Natural killer cell (primary cell): ENCODE results near the gene SEPTIN11. TPM values are rescaled to one million over a fixed set of nuclear protein-coding genes. Genes with fewer than 3 reads are reported as not detected.

ENCODE experiments used
- ATAC-seq, 3 donors: fragments of 150-1000 bp in 2 of 3; fragments of 200-7000 bp in 1 of 3; cut with Tn5 transposase; 1 replicate in 1 of 3; 2 replicates in 2 of 3; pipeline ENCODE4 v1.10.0; 2021; ENCODE audit warnings: mild to moderate bottlenecking in 2 of 3, moderate library complexity in 2 of 3
- DNase-seq, 2 donors: peaks; one replicate each; pipeline versions ENCODE4 v3.0.0 to v3.0.0-alpha.2; 2013 to 2021; ENCODE audit warnings: mixed read lengths in 1 of 2
- H3K27ac ChIP-seq: one replicate; pipeline ENCODE4 v1.5.1; 2013; ENCODE audit warnings: mild to moderate bottlenecking, low read length
- H3K27me3 ChIP-seq: one replicate; pipeline ENCODE4 v1.6.1; 2013; ENCODE audit warnings: low read length; ENCODE audit not compliant: control insufficient read depth, insufficient read depth
- H3K36me3 ChIP-seq: one replicate; pipeline ENCODE4 v1.6.1; 2013; ENCODE audit warnings: low read length; ENCODE audit not compliant: control insufficient read depth, insufficient read depth
- H3K4me1 ChIP-seq: one replicate; pipeline ENCODE4 v1.6.1; 2013; ENCODE audit warnings: low read length; ENCODE audit not compliant: control insufficient read depth, insufficient read depth
- H3K4me3 ChIP-seq: one replicate; pipeline ENCODE4 v1.5.1; 2013; ENCODE audit warnings: low read length
- H3K9me3 ChIP-seq: one replicate; pipeline ENCODE4 v1.6.1; 2013; ENCODE audit warnings: low read length; ENCODE audit not compliant: control insufficient read depth, insufficient read depth
- H3K27ac Mint-ChIP-seq, 2 donors: one replicate each; pipeline ENCODE4 v1.8.0; 2022; ENCODE audit warnings: mild to moderate bottlenecking in 2 of 2, mixed read lengths in 2 of 2, moderate library complexity in 1 of 2
- H3K27me3 Mint-ChIP-seq, 2 donors: one replicate each; pipeline ENCODE4 v1.8.0; 2022; ENCODE audit warnings: low read depth in 2 of 2, mixed read lengths in 2 of 2
- H3K36me3 Mint-ChIP-seq: one replicate; pipeline ENCODE4 v1.8.0; 2022; ENCODE audit warnings: mixed read lengths
- H3K4me1 Mint-ChIP-seq, 2 donors: one replicate each; pipeline ENCODE4 v1.8.0; 2022; ENCODE audit warnings: mixed read lengths in 2 of 2
- H3K4me3 Mint-ChIP-seq: one replicate; pipeline ENCODE4 v1.8.0; 2022; ENCODE audit warnings: mild to moderate bottlenecking, moderate library complexity, mixed read lengths
- H3K9me3 Mint-ChIP-seq, 2 donors: one replicate each; pipeline ENCODE4 v1.8.0; 2022; ENCODE audit warnings: mixed read lengths in 2 of 2
- CTCF ChIP-seq: fragments of 200-600 bp; IDR thresholded peaks from one replicate; pipeline ENCODE4 v1.8.0; 2022; ENCODE audit warnings: antibody characterized with exemption
- WGBS: methylation state at CpG from one replicate; pipeline ENCODE4 v1.1.7; 2013; ENCODE audit warnings: missing lambda C conversion rate; ENCODE audit not compliant: insufficient coverage; 5-methylcytosine and 5-hydroxymethylcytosine counted together
- intact Hi-C: fragments of 100-400 bp; cut with micrococcal nuclease; formaldehyde crosslinking; loops from one replicate; pipeline ENCODE4 v1.14.2; 2022
- total RNA-seq, 4 donors: library from RNA; stranded (reverse); fragments of 120-200 nt in 1 of 4; gene quantifications; one replicate each; pipeline versions ENCODE4 v1.2.3 to v1.2.4, GENCODE V29; 2013 to 2022

Gene SEPTIN11
- total RNA-seq, 3 donors from 2014 or later (not counting 1 experiment from before 2014, with no cell fraction given), result 38.6 to 52.8 (median 46.2) TPM

GRCh38 chr4:76905521-76905920, 44.0 kb upstream of the SEPTIN11 start:
- H3K27me3 ChIP-seq, result peaks cover 4% of the 10 kb centered on the region
- WGBS, result 86% methylated on average over 1 of the region's 1 CpG
- intact Hi-C loops, result no loop called here
- no peak overlapping the region for H3K27ac ChIP-seq
- DNase-seq (no peak), ATAC-seq (no peak)
- H3K4me1 ChIP-seq, result no peaks in the 10 kb centered on the region
- H3K4me3 ChIP-seq, result no peak overlapping the region
- H3K9me3 ChIP-seq, result no peaks in the 10 kb centered on the region
- no peaks in the 10 kb centered on the region for H3K9me3 Mint-ChIP-seq
- no peaks in the 10 kb centered on the region for H3K36me3 Mint-ChIP-seq
- H3K4me3 Mint-ChIP-seq, result no peak overlapping the region
- H3K27me3 Mint-ChIP-seq, result peaks cover 14 to 21% of the 10 kb centered on the region in 2 donors
- TF ChIP-seq CTCF, result no peak
- H3K36me3 ChIP-seq, result no peaks in the 10 kb centered on the region
- no peaks in the 10 kb centered on the region for H3K4me1 Mint-ChIP-seq
- H3K27ac Mint-ChIP-seq, result no peak overlapping the region

- H3K36me3 ChIP-seq, result no peaks in the 10 kb centered on the region
- H3K27ac Mint-ChIP-seq, result no peak overlapping the region
- TF ChIP-seq CTCF, result no peak
- H3K4me1 ChIP-seq, result no peaks in the 10 kb centered on the region
- DNase-seq (no peak), ATAC-seq (no peak)
- no peak overlapping the region for H3K4me3 ChIP-seq
- whole genome bisulfite sequencing, result 98% methylated on average over 1 of the region's 1 CpG
- no peaks in the 10 kb centered on the region for H3K4me1 Mint-ChIP-seq
- no peaks in the 10 kb centered on the region for H3K9me3 Mint-ChIP-seq
- peaks cover 3% of the 10 kb centered on the region for H3K27me3 ChIP-seq
- H3K36me3 Mint-ChIP-seq, result no peaks in the 10 kb centered on the region
- no peak overlapping the region for H3K4me3 Mint-ChIP-seq
- no peak overlapping the region for H3K27ac ChIP-seq
- H3K9me3 ChIP-seq, result no peaks in the 10 kb centered on the region
- intact Hi-C loops, result no loop called here
- H3K27me3 Mint-ChIP-seq, result peaks cover 14 to 21% of the 10 kb centered on the region in 2 donors
Observed at GRCh38 chr4:76909711-76910110, 39.8 kb upstream of the SEPTIN11 start.

GRCh38 chr4:76920715-76921114, 28.8 kb upstream of the SEPTIN11 start:
- Mint-ChIP-seq H3K27ac (no peak overlapping the region), H3K4me1 (no peaks in the 10 kb centered on the region)

More at GRCh38 chr4:76920715-76921114, 28.8 kb upstream of the SEPTIN11 start:
- H3K4me1 ChIP-seq, result no peaks in the 10 kb centered on the region
- no peaks in the 10 kb centered on the region for H3K9me3 ChIP-seq
- H3K4me3 ChIP-seq, result no peak overlapping the region
- no peaks in the 10 kb centered on the region for H3K27me3 ChIP-seq
- H3K36me3 ChIP-seq, result no peaks in the 10 kb centered on the region
- DNase-seq, result no peak
- no peak for TF ChIP-seq CTCF
- H3K27ac ChIP-seq, result no peak overlapping the region
- Mint-ChIP-seq H3K9me3 (no peaks in the 10 kb centered on the region), H3K4me3 (no peak overlapping the region), H3K27me3 (no peaks in the 10 kb centered on the region), H3K36me3 (no peaks in the 10 kb centered on the region)
- ATAC-seq, result no peak
- intact Hi-C loops, result no loop called here
